ENCODE results near the gene OR10H5.

DNA sequence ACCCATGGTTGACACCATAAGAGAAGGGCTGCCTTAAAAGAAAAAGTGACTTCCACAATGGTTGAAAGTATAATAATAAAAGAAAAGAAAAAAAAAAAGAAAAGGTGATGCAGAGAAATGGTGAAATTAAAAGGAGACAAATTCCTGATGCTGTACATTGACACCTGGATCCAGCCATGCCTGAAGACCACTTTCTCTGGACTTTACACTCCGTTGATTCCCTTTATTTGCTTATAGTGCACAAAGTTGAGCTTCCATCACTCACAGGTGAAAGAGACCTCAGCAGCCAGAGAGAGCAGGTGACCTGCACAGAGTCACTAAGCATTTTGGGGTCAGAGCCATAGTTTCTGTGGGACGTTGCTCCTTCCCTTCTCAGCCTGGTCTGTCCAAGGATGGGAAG is 12.2 kb upstream of the OR10H5 start:
- TF ChIP-seq ARNTL (CRISPR knock-in tag; IDR thresholded peaks at IDR 0.05; ENCODE audit: borderline replicate concordance, low read depth) (no peak), ZFP30 (CRISPR knock-in tag; IDR thresholded peaks at IDR 0.05) (no peak), TCF4 (CRISPR knock-in tag; IDR thresholded peaks at IDR 0.05; ENCODE audit: borderline replicate concordance) (no peak)
- TF ChIP-seq, protein P1, sequence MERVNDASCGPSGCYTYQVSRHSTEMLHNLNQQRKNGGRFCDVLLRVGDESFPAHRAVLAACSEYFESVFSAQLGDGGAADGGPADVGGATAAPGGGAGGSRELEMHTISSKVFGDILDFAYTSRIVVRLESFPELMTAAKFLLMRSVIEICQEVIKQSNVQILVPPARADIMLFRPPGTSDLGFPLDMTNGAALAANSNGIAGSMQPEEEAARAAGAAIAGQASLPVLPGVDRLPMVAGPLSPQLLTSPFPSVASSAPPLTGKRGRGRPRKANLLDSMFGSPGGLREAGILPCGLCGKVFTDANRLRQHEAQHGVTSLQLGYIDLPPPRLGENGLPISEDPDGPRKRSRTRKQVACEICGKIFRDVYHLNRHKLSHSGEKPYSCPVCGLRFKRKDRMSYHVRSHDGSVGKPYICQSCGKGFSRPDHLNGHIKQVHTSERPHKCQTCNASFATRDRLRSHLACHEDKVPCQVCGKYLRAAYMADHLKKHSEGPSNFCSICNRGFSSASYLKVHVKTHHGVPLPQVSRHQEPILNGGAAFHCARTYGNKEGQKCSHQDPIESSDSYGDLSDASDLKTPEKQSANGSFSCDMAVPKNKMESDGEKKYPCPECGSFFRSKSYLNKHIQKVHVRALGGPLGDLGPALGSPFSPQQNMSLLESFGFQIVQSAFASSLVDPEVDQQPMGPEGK (CRISPR knock-in tag; IDR thresholded peaks at IDR 0.05; ENCODE audit: borderline replicate concordance): no peak
- TF ChIP-seq, protein P2, sequence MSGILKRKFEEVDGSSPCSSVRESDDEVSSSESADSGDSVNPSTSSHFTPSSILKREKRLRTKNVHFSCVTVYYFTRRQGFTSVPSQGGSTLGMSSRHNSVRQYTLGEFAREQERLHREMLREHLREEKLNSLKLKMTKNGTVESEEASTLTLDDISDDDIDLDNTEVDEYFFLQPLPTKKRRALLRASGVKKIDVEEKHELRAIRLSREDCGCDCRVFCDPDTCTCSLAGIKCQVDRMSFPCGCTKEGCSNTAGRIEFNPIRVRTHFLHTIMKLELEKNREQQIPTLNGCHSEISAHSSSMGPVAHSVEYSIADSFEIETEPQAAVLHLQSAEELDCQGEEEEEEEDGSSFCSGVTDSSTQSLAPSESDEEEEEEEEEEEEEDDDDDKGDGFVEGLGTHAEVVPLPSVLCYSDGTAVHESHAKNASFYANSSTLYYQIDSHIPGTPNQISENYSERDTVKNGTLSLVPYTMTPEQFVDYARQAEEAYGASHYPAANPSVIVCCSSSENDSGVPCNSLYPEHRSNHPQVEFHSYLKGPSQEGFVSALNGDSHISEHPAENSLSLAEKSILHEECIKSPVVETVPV (CRISPR knock-in tag; IDR thresholded peaks at IDR 0.05): no peak
